ENCODE data around the gene BEND7. TPM values are rescaled to one million over a fixed set of nuclear protein-coding genes. Genes with fewer than 3 reads are reported as not detected.

Gene BEND7
- total RNA-seq, 6 experiments from 2014 or later: 0.14 to 2.0 (median 0.49) TPM

GRCh38 chr10:13512564-13512963 is 16.2 kb downstream of the BEND7 start:
- no peak overlapping the region for H3K27ac Mint-ChIP-seq
- H3K9me3 Mint-ChIP-seq: no peaks in the 10 kb centered on the region
- no peak overlapping the region for H3K4me3 Mint-ChIP-seq
- H3K36me3 Mint-ChIP-seq (ENCODE audit: low read depth): no peaks in the 10 kb centered on the region
- H3K4me1 Mint-ChIP-seq (ENCODE audit: low read depth): no peaks in the 10 kb centered on the region
- DNase-seq: no peak
- peaks cover 27% of the 10 kb centered on the region for H3K27me3 Mint-ChIP-seq (ENCODE audit: insufficient read depth)
- TF ChIP-seq CTCF (IDR thresholded peaks at IDR 0.05): no peak

- no peaks in the 10 kb centered on the region for H3K36me3 Mint-ChIP-seq (ENCODE audit: low read depth)
- no peaks in the 10 kb centered on the region for H3K4me1 Mint-ChIP-seq (ENCODE audit: low read depth)
- no peak overlapping the region for H3K27ac Mint-ChIP-seq
- no peak for DNase-seq
- no peak for TF ChIP-seq CTCF (IDR thresholded peaks at IDR 0.05)
- no peaks in the 10 kb centered on the region for H3K9me3 Mint-ChIP-seq
- H3K27me3 Mint-ChIP-seq (ENCODE audit: insufficient read depth): peaks cover 23% of the 10 kb centered on the region
- H3K4me3 Mint-ChIP-seq: no peak overlapping the region
These were observed 17.4 kb downstream of the BEND7 start for GRCh38 chr10:13511409-13511808.

GRCh38 chr10:13505052-13505680 is 23.6 kb downstream of the BEND7 start:
- no peak overlapping the region for H3K27ac Mint-ChIP-seq
- H3K4me1 Mint-ChIP-seq (ENCODE audit: low read depth): peaks cover 14% of the 10 kb centered on the region
- H3K36me3 Mint-ChIP-seq (ENCODE audit: low read depth): no peaks in the 10 kb centered on the region
- H3K4me3 Mint-ChIP-seq: no peak overlapping the region
- no peaks in the 10 kb centered on the region for H3K9me3 Mint-ChIP-seq
- TF ChIP-seq CTCF (IDR thresholded peaks at IDR 0.05): no peak
- no peak for DNase-seq
- H3K27me3 Mint-ChIP-seq (ENCODE audit: insufficient read depth): peaks cover 18% of the 10 kb centered on the region

GRCh38 chr10:13503745-13504463 is 24.9 kb downstream of the BEND7 start:
- H3K9me3 Mint-ChIP-seq: no peaks in the 10 kb centered on the region
- no peak for TF ChIP-seq CTCF (IDR thresholded peaks at IDR 0.05)
- H3K27ac Mint-ChIP-seq: no peak overlapping the region
- H3K4me1 Mint-ChIP-seq (ENCODE audit: low read depth): peaks cover 14% of the 10 kb centered on the region
- peaks cover 18% of the 10 kb centered on the region for H3K27me3 Mint-ChIP-seq (ENCODE audit: insufficient read depth)
- no peaks in the 10 kb centered on the region for H3K36me3 Mint-ChIP-seq (ENCODE audit: low read depth)
- peak; percentile 64 for DNase-seq
- H3K4me3 Mint-ChIP-seq: no peak overlapping the region

GRCh38 chr10:13502380-13502779 is 26.4 kb downstream of the BEND7 start:
- Mint-ChIP-seq H3K9me3 (no peaks in the 10 kb centered on the region), H3K27ac (no peak overlapping the region), H3K27me3 (ENCODE audit: insufficient read depth) (peaks cover 13% of the 10 kb centered on the region), H3K4me3 (no peak overlapping the region), H3K4me1 (ENCODE audit: low read depth) (peaks cover 14% of the 10 kb centered on the region), H3K36me3 (ENCODE audit: low read depth) (no peaks in the 10 kb centered on the region)
- no peak for TF ChIP-seq CTCF (IDR thresholded peaks at IDR 0.05)
- DNase-seq: no peak
